NCI-H1694 treated with DMSO at 0.1 percent for 48 hours (cell line): ENCODE data around the gene USP14.

ENCODE experiments used
- DNase-seq: peaks from one replicate; lab custom pipeline; 2025; lab: John Stamatoyannopoulos, UW

USP14 gene

GRCh38 chr18:159933-160332 lies 1.6 kb downstream of the USP14 start:
- DNase-seq, result no peak

- DNase-seq, result no peak
Observed at GRCh38 chr18:160831-161570, 2.6 kb downstream of the USP14 start.

GRCh38 chr18:172361-172760 lies 14.0 kb downstream of the USP14 start:
- no peak for DNase-seq

GRCh38 chr18:179499-179898 lies 21.1 kb downstream of the USP14 start:
- DNase-seq, result no peak

- no peak for DNase-seq
Observed at GRCh38 chr18:181711-182110, 23.4 kb downstream of the USP14 start.

GRCh38 chr18:183769-184168 lies 25.4 kb downstream of the USP14 start:
- no peak for DNase-seq

- no peak for DNase-seq
Observed at GRCh38 chr18:189254-189653, 30.9 kb downstream of the USP14 start.

- DNase-seq, result no peak
Observed at GRCh38 chr18:191725-192124, 33.4 kb downstream of the USP14 start.

- DNase-seq, result no peak
Observed at GRCh38 chr18:192801-193200, 34.4 kb downstream of the USP14 start.

- no peak for DNase-seq
Observed at GRCh38 chr18:195651-196050, 37.3 kb downstream of the USP14 start.

GRCh38 chr18:199214-199613 lies 40.9 kb downstream of the USP14 start:
- DNase-seq, result no peak

GRCh38 chr18:199768-200167 lies 41.4 kb downstream of the USP14 start:
- DNase-seq, result no peak

- no peak for DNase-seq
Observed at GRCh38 chr18:210075-210474, 51.7 kb downstream of the USP14 start.

- DNase-seq, result no peak
Observed at GRCh38 chr18:210733-211132, 52.4 kb downstream of the USP14 start.

- DNase-seq, result no peak
Observed at GRCh38 chr18:211582-211981, 53.2 kb downstream of the USP14 start.

- DNase-seq, result no peak
Observed at GRCh38 chr18:212780-213179, 54.4 kb downstream of the USP14 start.

GRCh38 chr18:213505-213904 lies 55.1 kb downstream of the USP14 start:
- DNase-seq, result no peak

- DNase-seq, result no peak
Observed at GRCh38 chr18:213966-214365, 55.6 kb downstream of the USP14 start.

- DNase-seq, result no peak
Observed at GRCh38 chr18:215448-216010, 57.2 kb downstream of the USP14 start.

- DNase-seq, result no peak
Observed at GRCh38 chr18:217532-218336, 59.4 kb downstream of the USP14 start.

GRCh38 chr18:220708-221107 lies 62.4 kb downstream of the USP14 start:
- DNase-seq, result no peak

GRCh38 chr18:225745-226144 lies 67.4 kb downstream of the USP14 start:
- DNase-seq, result no peak

GRCh38 chr18:227374-227773 lies 69.0 kb downstream of the USP14 start:
- DNase-seq, result no peak
